HG02759 (cell line): ENCODE data around the gene RAB6B.

Experiments
- ATAC-seq: cut with Tn5 transposase; IDR thresholded peaks from one replicate; pipeline ENCODE4 v1.9.1; 2021; ENCODE audit warnings: mild to moderate bottlenecking, moderate library complexity; ENCODE audit not compliant: unreplicated experiment

RAB6B gene

DNA sequence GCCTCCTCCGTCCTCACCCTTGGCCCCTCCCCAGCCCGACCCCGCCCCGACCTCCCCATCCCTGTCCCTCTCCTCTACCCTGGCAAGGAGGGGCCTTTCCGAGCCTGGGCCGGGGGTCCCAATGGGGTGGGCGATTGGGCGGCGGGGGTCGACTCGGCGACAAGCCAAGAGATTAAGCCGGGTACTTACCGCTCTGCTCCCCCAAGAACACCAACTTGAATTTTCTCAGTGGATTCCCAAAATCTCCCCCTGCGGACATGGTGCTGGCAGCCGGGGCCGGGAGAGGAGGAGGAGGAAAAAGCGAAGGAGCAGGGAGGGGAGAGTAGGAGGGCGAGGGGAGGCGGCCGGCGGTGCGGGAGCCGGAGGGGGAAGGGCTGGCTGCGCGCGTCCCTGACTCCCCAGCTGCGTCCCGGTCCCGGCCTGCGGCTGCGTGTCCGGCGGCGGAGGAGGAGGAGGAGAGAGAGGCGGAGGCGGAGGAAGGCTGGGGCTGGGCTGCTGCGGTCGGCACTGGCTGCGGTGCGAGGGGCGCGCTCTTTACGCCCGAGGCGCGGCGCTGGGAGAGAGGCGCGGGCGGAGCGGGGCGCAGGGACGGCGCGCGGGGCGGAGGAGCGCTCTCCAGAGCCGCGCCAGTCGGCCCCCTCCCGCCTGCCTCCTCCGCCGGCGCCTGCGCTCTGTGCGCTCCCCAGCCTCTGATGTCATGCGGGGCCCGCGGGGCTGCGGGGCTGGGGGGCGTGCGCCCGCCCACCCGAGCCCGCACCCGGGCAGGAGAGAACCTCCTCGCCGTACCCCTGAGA lies at the start of gene RAB6B:
RAB6B (minus strand) TSS at position 675 of the 794 bp plus-strand sequence; CDS start at position 259, 416 bp downstream.
- no peak for ATAC-seq

DNA sequence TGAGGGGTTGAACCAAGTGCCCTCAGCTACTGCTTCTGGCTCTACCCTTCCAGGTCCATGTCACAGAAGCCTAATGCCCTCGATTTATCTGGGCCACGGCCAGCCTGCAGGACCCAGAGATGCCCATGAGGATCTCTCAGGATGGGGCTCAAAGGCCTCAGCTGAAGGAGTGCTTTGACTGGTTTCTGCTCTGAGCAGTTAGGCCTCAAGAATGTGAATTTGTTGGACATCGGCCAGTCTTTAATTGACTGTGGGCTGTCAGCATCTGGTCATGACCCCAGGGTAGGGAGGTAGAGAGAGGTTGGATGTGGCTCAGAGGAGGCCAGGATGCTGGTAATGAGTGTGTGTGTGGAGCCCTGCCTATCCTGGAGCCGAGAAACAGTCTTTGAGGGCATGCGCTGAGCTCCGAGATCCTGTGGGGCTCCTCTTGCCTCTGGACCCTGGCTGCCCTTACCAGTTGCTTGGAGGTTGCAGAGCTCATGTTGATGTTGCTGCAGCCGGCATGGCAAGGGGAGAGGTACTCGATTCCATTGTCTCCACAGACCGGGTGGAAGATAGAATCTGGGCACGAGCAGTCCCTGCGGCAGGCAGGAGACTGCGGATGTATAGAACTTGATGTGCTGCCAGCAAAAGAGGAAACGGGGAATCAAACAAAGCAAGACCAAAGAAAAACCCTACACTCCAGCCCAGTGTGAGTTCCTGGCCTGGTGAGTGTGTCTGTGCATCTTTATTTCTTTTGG lies 49.1 kb upstream of the RAB6B start:
- no peak for ATAC-seq

DNA sequence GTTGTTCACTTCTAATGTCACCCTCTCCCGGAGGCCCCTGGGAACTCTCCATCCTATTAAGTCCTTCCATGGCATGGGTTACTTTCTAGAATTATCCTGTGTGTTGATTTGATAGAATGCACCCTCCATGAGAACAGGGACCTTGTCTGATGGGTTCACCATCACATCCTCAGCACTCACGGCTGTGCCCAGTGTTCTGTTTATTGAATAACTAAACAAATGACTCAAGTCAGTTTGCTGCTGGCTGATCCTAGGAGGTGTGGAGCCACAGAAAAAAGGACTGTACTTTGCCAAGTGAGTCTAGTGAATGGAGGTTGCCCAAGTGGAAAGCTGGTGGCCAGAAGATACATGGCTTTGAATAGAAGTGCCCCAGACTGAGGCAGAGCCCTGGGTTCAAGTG lies 48.5 kb upstream of the RAB6B start:
- ATAC-seq: no peak

DNA sequence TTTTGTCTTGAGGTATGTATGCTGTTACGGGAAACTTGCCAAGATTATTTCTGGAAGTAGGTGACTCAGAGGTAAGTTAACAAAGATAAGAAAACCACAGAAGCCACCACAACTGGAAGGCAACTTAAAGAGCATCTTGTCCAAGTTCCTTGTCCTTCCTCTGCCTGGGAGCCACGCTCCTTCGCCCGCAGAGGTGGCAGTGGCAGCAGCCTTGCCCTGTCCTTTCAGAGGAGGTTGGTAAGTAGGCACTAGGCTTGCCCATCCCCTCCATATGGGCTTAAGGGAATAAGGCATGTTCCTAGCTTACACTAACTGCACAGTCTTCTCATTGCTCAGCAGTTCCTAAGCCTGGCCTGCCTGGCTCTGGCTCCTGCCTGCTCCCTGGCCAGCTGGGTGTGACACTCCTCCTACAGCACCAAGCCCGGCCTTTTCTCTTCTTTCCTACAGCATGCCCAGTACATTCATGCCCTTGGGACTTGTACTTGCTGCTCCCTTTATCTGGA lies 48.0 kb upstream of the RAB6B start:
- ATAC-seq: no peak

DNA sequence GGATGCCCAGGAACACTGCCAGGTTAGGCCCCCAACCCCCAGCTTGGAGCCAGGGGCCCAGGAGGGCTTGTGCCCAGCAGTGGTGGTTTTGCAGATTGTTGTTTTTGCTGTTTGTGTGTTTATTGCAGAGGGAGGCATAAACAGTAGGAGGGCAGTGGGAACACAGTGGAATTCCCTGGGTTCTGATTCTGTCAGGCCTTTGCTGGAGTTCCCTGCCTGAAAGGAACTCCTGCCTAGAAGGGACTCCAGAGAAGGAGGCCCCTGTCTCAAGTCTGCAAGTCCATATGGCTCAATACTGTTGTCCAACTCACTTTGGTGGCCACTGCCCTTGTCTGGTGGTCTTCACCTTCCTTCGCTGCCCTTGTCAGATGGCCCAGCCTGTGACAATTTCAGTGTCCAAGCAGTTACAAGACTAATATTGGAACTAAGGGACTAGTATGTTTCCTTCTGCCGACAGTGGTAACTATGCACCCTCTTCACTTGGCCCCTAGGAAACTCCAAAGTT lies 47.4 kb upstream of the RAB6B start:
- ATAC-seq: no peak

DNA sequence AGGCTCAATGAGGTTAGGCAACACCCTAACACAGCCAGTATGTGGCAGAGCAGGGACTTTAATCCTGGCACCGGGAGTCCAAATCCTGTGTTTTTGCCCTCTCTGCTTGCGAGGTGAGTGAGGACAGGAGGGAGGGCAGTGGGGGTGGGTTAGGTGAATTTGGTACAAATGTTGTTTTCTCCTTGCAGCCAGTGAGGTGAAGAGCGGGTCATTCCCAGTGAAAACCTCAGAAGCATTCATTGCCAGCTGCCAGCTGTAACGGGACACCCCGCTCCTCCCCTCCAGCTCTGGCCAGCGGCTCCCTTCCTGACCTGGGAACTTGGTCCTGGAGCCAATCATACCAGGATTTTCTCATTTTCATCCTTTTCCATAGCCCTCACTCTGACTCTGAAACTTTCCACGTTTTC lies 45.7 kb upstream of the RAB6B start:
- ATAC-seq: no peak

DNA sequence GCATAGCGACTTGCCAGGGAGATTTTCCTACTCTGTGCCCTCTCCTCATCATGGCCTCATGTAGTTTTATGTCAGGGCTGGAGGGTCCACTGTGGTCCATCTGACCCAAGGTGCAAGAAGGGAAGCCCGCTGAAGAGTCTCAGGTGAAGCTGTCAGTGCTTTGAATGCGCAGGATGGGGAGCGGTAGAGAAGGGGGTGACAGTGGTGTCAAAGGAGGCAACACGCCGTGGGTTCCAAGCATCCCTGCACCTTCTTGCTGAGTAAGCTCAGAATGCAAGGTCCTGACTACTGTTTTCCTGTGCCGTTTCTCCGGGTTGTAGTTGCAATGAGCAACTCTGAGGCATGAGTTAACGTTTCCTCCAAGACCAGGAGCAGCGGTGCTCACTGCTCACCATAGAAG lies 44.9 kb upstream of the RAB6B start:
- no peak for ATAC-seq

DNA sequence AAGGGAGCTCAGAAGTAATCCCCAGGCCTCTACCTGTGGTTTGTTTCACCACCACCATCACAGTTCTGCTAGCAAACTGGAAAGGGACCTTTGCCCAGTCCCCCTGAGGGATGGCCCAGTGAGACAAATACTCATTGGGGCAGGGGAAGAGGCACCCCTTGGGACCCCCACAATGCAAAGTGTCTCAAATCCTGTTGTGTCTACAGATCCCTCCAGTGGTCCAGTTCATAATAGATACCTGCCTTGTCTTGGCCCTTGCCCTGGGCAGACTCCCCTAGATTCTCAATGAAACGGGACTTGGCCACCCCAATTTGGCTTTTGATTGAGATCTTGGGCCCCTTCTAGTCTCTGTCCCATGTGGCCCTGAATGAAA lies 43.8 kb upstream of the RAB6B start:
- no peak for ATAC-seq

DNA sequence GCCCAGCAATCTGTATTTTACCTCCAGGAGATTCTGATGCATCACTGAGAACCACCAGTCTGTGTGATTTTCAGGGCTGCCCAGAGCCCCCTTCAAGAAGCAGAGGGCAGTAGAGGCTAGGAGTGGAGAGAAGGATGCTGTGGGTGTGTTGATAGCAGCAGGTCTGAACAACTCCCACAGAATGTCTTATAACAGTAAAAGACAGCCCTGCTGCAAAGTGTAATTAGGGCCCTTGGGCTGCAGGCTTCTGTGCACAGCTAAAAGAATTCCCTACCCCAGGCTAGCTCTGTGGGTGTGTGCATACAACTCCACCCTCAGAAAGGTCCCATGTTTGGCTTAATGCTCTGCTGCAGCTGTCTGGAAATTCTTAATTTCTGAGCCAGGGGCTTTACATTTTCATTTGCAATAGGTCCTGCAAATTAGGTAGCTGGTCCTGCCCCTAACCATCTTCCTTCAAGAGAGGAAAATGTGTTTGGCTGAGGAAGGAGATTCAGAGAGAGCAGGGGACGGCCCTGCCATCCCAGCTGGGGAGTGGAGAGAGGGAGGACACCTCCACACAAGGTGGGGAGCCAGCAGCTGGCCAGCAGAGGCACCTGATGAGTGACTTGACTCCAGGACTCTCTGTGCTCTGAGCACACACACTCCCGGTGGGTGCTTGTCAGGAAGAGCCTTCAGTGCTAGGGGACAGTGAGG lies 43.2 kb upstream of the RAB6B start:
- no peak for ATAC-seq

DNA sequence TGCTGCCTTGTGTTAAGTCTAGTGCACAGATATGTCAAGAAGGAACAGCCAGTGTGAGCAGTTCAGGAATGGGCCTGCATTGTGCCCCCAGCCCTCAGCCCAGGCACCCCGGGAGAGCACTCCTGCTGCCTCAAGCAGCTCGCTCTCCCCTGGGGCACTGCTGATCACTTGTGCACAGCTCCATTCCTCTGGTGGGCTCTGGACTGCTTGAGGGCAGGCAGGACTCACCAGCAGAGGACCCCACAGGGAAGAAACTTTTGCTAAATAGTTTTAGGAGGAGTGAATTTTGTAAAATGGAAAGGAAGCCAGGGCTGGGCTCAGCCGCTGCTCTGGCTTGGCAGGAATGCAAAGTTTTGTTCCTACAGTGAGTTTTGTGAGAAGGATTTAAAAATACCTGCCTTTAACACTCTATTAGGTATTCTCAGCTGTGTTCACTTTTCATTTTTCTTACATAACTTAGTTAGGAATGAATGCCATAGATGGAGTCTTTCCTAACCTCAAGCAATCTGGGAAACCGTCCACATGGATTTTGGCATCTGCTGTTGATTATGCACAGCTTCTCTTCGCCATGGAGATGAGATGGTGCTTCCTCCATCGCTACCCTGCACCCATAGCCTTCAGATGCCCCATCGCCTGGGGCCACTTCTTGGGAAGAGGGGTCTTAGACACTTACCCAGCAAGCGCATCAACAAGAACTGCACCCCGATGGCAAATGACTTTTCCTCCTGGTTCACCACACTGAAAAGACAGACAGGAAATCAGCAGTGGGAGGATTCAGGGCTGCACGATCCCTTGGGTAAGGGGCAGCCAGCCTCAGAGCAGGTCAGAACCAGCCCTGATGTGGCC lies 42.3 kb upstream of the RAB6B start:
- no peak for ATAC-seq

DNA sequence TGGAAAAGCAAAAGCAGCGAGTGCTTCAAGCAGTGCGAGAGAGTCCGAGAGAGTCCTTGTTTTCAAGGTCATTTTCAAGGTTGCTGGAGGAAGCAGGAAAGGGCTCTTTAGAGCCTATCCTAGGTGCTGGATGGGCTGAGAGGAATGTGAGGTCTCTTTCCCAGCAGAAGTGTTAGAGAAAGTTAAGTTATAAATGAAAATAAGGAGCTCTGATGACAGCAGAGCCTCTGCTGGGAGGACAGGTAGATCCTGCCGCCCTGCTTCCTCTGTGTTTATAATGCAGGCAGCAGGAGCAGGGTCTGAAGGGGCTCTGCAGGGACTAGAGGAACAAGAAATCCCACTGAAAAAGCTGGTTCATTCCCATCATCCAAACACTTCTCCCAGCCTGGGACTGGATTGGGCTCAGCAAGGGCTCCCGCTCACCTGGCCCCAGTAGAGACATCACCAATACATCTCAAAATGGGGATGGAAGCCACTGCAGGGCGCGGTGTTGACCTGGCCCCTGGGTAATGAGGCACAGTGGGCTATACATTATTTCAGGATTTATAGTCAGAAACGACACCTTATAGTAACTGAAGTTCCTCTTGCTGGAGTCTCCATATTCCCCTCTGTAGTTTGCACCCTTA lies 41.5 kb upstream of the RAB6B start:
- ATAC-seq: no peak

DNA sequence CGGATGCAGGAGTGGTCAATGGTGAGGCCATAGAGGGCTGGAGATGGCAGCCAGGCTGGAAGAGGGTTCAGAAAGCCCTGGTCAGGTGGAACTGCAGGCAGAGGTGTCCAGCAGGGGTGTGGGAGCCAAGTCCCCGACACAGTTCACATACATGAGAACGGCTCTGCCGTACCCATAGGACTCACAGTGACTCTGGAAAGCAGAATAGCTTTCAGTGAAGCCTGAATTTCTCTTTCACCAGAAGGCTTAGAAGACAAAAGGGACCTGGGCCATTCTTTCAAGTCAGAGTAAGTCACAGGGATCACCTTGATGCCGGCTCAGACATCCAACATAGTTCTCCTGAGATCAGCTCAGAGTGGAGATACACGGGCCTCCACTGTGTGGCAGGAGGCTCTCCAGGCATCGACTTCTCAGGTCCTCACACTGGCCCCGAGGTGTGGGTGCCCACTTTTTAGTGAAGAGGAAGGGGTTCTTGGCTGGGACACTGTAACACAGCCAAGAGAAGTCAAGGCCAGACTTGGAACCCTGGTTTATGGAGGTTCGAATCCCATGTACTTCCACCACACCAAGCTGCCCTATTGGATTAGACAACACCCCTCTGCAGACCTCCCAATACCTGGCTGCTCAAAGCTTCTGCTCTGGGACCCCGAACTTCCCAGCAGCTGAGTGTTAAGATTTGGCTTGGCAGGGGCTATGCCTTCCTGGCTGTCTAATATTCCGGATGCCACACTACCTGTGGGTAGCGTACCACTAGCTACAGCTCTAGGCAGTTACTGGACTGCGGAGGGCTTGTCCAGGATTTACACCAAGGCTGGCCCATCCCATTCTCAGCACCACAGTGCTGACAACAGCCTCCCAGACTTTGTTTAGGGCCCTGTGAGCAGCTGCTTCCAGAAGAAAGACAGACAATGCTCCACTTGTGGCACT lies 40.4 kb upstream of the RAB6B start:
- no peak for ATAC-seq

DNA sequence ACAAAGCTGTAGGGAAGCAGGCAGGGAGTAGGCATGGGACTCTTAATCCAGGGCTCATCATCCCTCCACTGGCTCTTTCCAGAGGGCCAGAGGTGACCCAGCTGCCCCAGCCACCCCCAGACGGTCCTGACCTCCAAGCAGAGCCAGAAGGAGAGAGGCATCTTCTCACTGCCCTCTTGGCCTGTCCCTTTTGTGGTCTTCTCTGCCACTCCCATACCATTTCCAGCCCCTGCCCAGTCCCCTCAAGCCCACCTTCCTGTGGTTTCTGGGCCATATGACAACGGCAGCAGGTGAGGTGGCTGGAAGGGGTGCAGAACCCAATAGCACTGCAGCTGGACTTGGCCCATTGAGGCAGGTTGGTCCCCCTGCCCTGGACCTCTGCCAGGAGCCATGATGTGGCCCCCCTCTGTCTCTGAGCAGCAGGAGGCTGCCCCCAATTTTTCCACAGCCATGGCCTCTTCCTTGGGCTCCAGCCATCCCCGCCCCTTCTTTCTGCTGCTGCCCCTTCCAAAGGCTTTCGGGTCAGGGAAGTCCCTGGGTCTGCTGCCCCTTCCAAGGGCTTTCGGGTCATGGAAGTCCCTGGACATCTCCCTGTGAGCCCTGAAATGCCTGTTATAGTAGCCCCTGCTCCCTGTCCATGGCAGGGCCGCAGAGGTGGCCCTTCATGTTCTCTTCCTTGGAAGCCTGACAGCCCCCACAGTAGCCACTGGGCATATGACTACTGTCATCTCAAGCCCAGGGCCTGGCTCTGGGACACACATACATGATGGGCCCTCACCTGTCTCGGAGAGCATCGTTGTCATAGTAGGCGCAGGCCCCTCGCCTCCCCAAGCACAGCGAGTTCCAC lies 39.5 kb upstream of the RAB6B start:
- ATAC-seq: no peak

DNA sequence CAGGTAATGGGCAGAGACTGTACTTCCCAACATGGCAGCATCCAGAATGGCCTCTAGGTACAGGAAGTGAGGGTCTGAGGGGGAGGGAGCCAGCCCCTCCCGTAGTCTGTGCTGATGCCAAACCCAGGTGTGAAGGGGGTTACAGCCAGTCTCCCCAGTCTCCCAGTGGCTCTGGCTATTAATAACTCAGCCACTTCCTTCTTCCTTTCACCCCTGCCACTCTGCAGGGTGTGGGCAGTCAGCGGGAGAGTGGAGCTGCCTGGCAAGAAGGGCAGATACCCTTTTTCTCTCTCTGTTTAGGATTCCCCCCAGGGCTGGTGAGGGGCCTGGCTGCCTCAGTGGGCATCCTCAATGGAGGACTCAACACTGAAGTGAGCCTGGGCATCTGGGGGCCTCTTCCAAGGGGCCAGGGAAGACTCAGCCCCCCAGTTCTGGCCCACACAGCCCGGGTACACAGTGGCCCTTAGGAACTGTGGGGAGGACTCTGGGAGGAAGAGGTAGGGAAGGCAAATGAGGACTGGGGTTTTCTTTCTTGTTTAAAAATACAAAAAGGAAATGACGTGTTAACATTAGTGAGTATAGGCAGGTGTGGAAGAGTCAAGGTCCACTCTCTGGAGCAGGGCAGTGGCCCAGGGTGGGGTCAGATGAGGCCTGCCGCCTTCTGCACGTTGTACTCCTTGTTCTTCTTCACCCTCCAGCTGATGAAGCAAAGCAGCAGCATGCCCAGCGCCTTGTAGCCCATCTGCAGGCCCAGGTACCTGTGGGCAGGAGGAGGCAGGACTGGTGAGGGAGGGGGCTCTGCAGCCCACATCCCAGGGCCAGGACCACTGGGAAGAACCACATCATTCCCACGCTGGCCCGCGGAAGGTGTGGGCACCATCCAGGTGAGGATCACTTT lies 38.6 kb upstream of the RAB6B start:
- ATAC-seq: no peak

DNA sequence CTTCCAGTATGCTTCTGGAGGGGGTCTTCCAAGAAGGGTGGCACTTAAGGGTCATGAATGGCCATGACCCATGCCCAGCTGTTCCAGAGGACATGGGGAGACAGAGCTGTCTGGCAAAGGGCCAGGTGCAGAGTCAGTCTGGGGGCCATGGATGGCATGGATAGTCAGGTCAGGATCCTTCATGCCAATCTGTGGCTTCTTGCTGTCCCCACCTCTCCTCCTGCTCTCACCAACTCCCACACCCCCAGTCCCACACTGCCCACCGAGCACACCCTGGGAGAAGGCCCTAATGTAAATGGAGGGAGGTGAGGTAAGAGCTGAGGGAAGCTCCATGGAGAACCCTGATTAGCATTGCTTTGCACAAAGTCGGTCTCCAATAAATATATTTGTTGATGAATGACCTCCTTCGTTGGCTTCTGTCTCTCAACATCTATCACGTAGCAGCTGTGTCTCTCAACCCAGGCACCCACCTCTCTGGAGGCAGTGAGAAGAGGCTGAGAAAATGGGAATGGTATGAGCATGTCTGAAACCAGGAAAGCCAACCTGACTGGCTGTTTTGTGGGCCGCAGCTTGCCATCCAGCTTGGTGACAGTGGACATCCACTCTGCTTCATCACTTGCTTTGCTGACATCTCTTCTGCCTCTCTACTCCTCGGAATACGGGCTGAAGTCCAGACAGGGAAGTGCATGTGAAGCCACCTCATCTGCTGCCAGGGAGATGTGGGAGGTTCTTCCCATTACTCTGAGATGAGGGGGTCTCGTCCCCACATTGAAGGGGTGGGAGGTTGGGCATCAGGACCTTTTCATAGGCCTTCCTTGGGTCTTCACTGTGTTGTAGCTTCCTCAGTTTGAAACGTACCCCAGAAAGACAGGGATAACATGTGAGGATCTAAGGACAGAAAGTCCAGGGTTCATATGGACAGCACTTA lies 37.7 kb upstream of the RAB6B start:
- no peak for ATAC-seq

DNA sequence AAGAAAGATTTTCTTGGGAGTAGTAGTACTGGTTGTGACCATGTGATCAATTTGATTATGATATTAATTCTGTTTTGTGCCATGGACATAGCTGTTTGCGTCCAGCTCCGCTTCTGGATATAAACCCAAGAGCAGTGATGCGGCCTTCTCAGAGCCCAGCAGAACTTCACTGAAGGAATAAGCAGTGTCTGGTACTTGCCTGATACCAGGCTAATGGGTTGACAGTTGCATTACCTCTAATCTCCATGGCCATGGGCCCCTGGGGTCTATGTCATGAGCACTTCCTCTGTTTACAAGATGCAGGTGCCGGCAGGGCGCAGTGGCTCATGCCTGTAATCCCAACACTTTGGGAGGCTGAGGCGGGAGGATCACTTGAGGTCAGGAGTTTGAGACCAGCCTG lies 36.3 kb upstream of the RAB6B start:
- no peak for ATAC-seq
